Putamen (tissue), 1 donor: Measurements from ENCODE around the gene CCDC184.
"Not testable (repeated sequence)": the region's sequence is repeated elsewhere in the genome, so short reads cannot be mapped to it uniquely, and the experiment has no call there.

ENCODE experiments used
- DNase-seq: peaks from one replicate; pipeline ENCODE4 v3.0.0-alpha.2; 2016; ENCODE audit warnings: low spot score

CCDC184 gene

GRCh38 chr12:48183091-48183875 lies at the start of gene CCDC184:
TSS of gene CCDC184 (plus strand) at chr12:48183644. CDS start at chr12:48184123, 479 bp downstream.
- DNase-seq = peak; percentile 88

GRCh38 chr12:48135027-48135426 lies 48.4 kb upstream of the CCDC184 start:
- DNase-seq = no peak

GRCh38 chr12:48142818-48143674 lies 40.4 kb upstream of the CCDC184 start:
- no peak for DNase-seq

GRCh38 chr12:48143898-48144297 lies 39.5 kb upstream of the CCDC184 start:
- no peak for DNase-seq

GRCh38 chr12:48145981-48146380 lies 37.5 kb upstream of the CCDC184 start:
- no peak for DNase-seq

GRCh38 chr12:48151103-48151771 lies 32.2 kb upstream of the CCDC184 start:
- DNase-seq = no peak

GRCh38 chr12:48155786-48156185 lies 27.7 kb upstream of the CCDC184 start:
- not testable (repeated sequence) for DNase-seq

GRCh38 chr12:48156652-48157017 lies 26.8 kb upstream of the CCDC184 start:
- DNase-seq = no peak

- peak; percentile 98 for DNase-seq
Observed at GRCh38 chr12:48157018-48157888, 26.2 kb upstream of the CCDC184 start, which contains the start of gene ASB8. TSS of gene ASB8 (minus strand) at chr12:48157515. CDS start at chr12:48153496, 4,019 bp downstream.

GRCh38 chr12:48157889-48158370 lies 25.5 kb upstream of the CCDC184 start:
- no peak for DNase-seq

- no peak for DNase-seq
Observed at GRCh38 chr12:48160046-48160445, 23.4 kb upstream of the CCDC184 start.

- no peak for DNase-seq
Observed at GRCh38 chr12:48160807-48161206, 22.6 kb upstream of the CCDC184 start.

- no peak for DNase-seq
Observed at GRCh38 chr12:48163150-48163747, 20.2 kb upstream of the CCDC184 start.

GRCh38 chr12:48164451-48164850 lies 19.0 kb upstream of the CCDC184 start:
- no peak for DNase-seq

GRCh38 chr12:48165089-48165981 lies 18.1 kb upstream of the CCDC184 start:
- DNase-seq = peak; percentile 49

GRCh38 chr12:48169011-48169410 lies 14.4 kb upstream of the CCDC184 start:
- DNase-seq = no peak

- DNase-seq = no peak
Observed at GRCh38 chr12:48175613-48176416, 7.6 kb upstream of the CCDC184 start.

GRCh38 chr12:48176417-48176751 lies 7.1 kb upstream of the CCDC184 start:
- no peak for DNase-seq

GRCh38 chr12:48177982-48178381 lies 5.5 kb upstream of the CCDC184 start:
- no peak for DNase-seq
